Measurements from ENCODE around the gene PLP1.

PLP1 gene

DNA sequence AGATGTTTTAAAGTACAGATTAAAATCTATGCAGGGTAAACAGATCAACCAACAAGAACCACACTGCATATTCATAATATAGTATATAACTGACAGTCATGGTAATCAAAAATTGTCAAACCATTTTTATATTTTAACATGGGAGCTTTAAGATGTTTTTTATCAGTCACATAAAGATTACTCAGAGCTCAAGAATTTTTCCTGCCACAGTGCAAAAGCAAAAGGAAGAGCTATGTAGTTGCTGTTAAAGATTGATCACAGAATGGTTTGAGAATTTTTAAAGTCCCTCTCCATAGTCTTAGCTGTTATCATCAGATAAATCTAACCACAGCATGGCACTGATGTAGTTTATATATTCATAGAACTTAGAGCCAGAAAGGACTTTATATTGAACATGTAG lies 47.0 kb downstream of the PLP1 start:
- DNase-seq (ENCODE audit: low read depth in 3 of 3, low spot score in 1 of 3) = no peak

DNA sequence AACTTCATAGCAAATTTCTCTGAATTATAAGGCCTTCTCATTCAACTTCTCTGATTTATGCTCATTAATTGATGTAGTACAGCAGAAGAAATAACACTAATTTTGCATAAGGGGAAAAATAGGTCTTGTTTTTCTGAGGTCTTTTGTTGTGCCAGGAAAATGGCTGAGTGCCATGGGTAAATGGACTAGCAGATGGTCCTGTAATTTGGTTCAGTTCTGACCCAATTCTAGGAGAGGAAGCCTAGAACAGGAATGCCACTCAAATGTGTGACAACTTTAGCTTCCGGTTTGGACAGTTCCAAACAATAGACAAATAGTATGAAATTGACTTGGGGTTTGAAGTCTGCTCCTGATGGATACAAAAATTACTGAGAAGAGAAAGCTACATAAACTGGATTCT lies 49.2 kb downstream of the PLP1 start:
- DNase-seq (ENCODE audit: low read depth in 3 of 3, low spot score in 1 of 3) = no peak

DNA sequence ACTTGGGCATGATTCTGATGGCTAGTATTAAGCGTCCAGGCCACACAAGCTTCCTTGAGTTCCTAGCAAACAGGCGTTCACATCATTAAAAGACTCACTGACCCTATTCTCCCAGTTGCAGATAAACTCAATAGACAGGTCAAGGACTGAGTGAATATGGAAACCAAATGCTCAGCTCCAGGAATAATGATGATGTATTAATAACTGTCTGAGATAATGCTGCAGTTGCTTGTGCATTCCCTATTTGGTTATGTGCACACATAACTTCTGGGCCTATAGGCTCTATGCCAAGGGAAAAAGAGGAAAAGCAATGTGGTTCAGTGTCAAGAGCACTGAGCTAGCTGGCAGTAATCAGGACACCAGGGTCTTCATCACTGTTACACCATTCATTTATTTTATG lies 51.9 kb downstream of the PLP1 start:
- DNase-seq (ENCODE audit: low read depth in 3 of 3, low spot score in 1 of 3) = no peak

DNA sequence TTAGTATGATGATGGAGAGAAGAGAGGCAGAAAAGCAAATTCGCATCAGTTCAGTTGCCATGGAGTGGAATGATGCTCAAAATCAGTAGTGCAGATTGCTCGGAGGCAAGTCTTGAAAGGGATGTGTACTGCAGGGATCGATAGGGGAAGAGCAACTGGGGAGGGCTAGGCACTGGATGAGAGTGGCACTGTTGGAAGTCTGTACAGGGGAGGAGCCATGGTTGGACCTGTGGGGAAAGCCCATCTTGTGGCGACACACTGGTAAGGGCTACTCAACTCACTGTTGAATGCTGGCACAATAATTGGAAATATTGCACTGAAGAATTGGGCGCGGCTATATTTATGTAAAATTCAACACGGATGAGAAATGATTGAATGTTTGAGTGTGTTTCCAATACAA lies 54.2 kb downstream of the PLP1 start:
- no peak for DNase-seq (ENCODE audit: low read depth in 3 of 3, low spot score in 1 of 3)

DNA sequence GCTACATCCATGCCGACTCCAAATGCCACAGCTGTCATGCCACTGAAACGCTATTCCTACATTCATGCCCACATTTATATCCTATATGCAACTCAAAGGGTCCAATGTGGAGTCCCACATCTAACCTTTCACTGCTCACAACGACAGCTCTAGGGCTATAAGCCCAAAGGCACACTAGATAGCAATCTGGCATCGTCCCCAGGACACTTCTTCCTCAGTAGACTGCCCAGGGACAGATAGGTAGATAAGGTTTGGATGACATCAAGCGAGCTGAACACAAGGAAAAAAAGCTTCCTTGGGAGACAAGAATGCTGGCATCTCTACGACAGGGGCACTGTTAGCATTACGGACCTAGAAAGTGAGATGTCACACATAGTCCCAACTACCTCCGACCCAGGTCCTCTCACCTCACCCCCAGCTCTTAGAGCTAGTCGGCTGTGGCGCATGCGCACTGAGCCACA lies 54.7 kb downstream of the PLP1 start:
- DNase-seq (ENCODE audit: low read depth in 3 of 3, low spot score in 1 of 3) = peak; percentile 11 to 46 (median 37)

DNA sequence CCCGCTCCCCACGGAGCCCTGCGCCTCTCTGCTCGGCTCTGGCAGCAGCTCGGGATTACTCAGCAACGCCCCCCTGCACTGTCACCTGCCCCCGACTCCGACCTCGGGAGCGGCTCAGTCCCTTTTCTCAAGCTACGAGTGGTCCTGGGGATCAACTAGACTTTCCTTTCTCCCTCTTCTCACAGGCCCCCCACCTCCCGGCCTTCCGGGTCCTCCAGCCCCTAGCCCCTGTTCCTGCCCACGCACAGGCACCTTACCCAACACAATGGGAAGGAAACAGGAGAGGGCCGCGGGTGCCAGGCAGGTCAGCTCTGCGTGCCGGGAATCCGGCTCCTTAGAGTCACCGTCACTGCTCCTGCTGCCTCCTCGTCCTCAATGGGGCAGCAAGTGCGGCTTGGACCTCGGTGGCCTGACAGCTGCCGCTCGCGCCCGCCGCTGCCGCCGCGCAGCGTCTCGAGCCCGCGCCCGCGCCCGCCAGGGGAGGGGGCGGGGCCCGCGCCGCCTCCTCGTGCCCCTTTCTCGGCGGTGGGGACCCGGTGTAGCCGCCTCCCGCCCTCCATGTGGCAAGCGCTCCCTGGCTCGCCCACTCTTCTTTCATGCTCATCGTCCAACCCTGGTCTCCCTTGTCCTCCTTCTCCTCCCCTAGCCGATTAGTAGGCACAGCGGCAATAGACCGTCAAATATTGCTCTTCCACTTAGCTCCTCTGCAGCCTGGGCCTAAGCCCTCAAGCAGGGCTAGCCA lies 55.3 kb downstream of the PLP1 start, which contains the start of gene RAB9B:
Gene RAB9B, minus strand, starts transcription at position 455 of the 742 bp plus-strand sequence. CDS start 6,473 bp downstream, outside the sequence.
- DNase-seq (ENCODE audit: low read depth in 3 of 3, low spot score in 1 of 3) = peak in 1 of 3 donors; percentile 3

DNA sequence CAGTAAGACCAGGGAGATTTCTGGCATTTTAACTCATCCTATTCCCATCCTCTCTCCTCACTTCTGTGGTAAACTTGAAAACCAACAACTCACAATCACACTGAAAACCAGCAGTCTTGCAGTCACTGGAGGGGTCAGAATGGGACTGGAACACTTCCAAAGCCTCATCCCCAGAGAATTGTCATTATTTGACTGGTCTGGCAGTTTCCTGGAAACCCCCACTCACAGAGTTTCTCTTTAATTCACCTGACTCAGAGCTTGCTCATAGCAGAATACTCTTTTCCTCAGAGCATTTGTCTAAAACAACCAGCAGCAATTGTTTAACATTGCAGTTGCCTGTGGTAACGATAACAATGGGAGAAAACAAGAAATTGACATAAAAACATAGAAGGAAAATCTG lies 62.8 kb downstream of the PLP1 start:
- DNase-seq (ENCODE audit: low read depth in 3 of 3, low spot score in 1 of 3) = no peak

Data from stimulated activated CD4-positive, alpha-beta T cell treated with anti-CD3 and anti-CD28 coated beads, TNF-alpha, amount 100 ng/mL, for 1 hour (primary cell).